Adrenal gland (tissue), 12 donors: Measurements from ENCODE around the gene FBLIM1. TPM values are rescaled to one million over a fixed set of nuclear protein-coding genes. Genes with fewer than 3 reads are reported as not detected.

ENCODE experiments used
- DNase-seq, 7 donors: peaks; one replicate each; pipeline ENCODE4 v3.0.0-alpha.2; 2019 to 2020
- H3K27ac ChIP-seq, 5 donors: fragments of 200-600 bp; sonication (generic) in 4 of 5; 1 replicate in 3 of 5; 2 replicates in 2 of 5; pipeline versions ENCODE4 v1.5.1 to v1.8.0; 2016 to 2020; ENCODE audit warnings: mild to moderate bottlenecking in 1 of 5
- H3K27me3 ChIP-seq: fragments of 200-600 bp; 2 replicates; pipeline ENCODE4 v1.8.0; 2021
- H3K36me3 ChIP-seq, 2 donors: fragments of 200-600 bp; replicated peaks in 1 of 2; 1 replicate in 1 of 2; 2 replicates in 1 of 2; pipeline versions ENCODE4 v1.5.1 to v1.8.0; 2018 to 2022
- H3K4me1 ChIP-seq, 2 donors: fragments of 200-600 bp; replicated peaks in 1 of 2; 1 replicate in 1 of 2; 2 replicates in 1 of 2; pipeline versions ENCODE4 v1.5.1 to v1.8.0; 2018 to 2021
- H3K4me3 ChIP-seq, 4 donors: fragments of 200-600 bp; sonication (generic) in 3 of 4; one replicate each; pipeline ENCODE4 v1.5.1; 2016 to 2018
- H3K9me3 ChIP-seq, 3 donors: fragments of 200-600 bp; sonication (generic) in 1 of 3; replicated peaks in 1 of 3; 1 replicate in 2 of 3; 2 replicates in 1 of 3; pipeline versions ENCODE4 v1.5.1 to v1.8.0; 2016 to 2021
- CTCF ChIP-seq, 6 experiments: fragments of 450-650 bp in 4 of 6; fragments of 200-600 bp in 2 of 6; sonication (generic) in 1 of 6; IDR thresholded peaks; 1 replicate in 5 of 6; 2 replicates in 1 of 6; pipeline versions ENCODE4 v1.5.1 to v1.8.0; 2016 to 2021; ENCODE audit warnings: antibody characterized with exemption in 6 of 6, mild to moderate bottlenecking in 2 of 6, moderate library complexity in 1 of 6
- POLR2A ChIP-seq, 2 donors: fragments of 450-650 bp; IDR thresholded peaks; one replicate each; pipeline ENCODE4 v1.6.1; 2017; ENCODE audit warnings: antibody characterized with exemption in 2 of 2, mild to moderate bottlenecking in 2 of 2, moderate library complexity in 1 of 2
- WGBS, 4 donors: extraction: QIAGEN DNeasy Blood & Tissue Kit in 2 of 4; methylation state at CpG; one replicate each; pipeline versions ENCODE4 v1.1.5 to v1.1.7; 2013 to 2017; 5-methylcytosine and 5-hydroxymethylcytosine counted together
- intact Hi-C, 2 donors: fragments of 100-400 bp; cut with DNase I; formaldehyde crosslinking; loops; one replicate each; pipeline versions ENCODE4 v1.14.1 to v1.15.0; 2022 to 2023
- polyA plus RNA-seq, 3 donors: library from polyadenylated mRNA; stranded (reverse); fragments of 200-250 nt in 2 of 3; fragments of 350-450 nt in 1 of 3; fragmentation: Illumina TruSeq in 1 of 3; extraction: RNeasy Lipid Tissue Mini Kit (QIAGEN cat#74804) in 1 of 3; gene quantifications; one replicate each; pipeline ENCODE4 v1.2.3, GENCODE V29; 2013 to 2014
- total RNA-seq, 9 donors: library from RNA; depleted of rRNA in 4 of 9; stranded (reverse); fragments of >200 nt in 4 of 9; fragments of 120-200 nt in 1 of 9; fragmentation: NEBNext Ultra II Directional in 1 of 9; extraction: Animal tissue kit (Norgen Biotek cat#: 25700) in 1 of 9; gene quantifications; one replicate each; pipeline versions ENCODE4 v1.1.0 to v1.2.4, GENCODE V29; 2013 to 2023
- donor health status: healthy with polysubstance abuse.
- donor health status: Bipolar disorder and iron deficiency.
- donor health status: DM: yes; HTN: yes; CAD: no.
- donor health status: DM: no; HTN: no; CAD: no.
- donor health status: DM: no; HTN: no; CAD: no.
- donor health status: DM: yes; HTN: yes; CAD: no.

FBLIM1 gene
- total and polyA plus RNA-seq, 12 donors = 4.0 to 103 (median 44.4) TPM

GRCh38 chr1:15765495-15766194 lies 7.0 kb downstream of the FBLIM1 start:
- Histone ChIP-seq H3K4me3 (no peak overlapping the region), H3K9me3 (no peaks in the 10 kb centered on the region), H3K36me3 (peaks cover 0 to 32% of the 10 kb centered on the region in 2 donors), H3K27me3 (no peaks in the 10 kb centered on the region), H3K4me1 (peaks cover 0 to 5% of the 10 kb centered on the region in 2 donors), H3K27ac (peak overlapping the region in 1 of 5 donors; percentile 26)
- intact Hi-C loops = no loop called here
- WGBS, 4 donors = 76 to 86% (median 84%) methylated on average over 17 to 20 of the region's 20 CpGs
- no peak for DNase-seq
- no peak for TF ChIP-seq POLR2A (IDR thresholded peaks at IDR 0.05)
- TF ChIP-seq CTCF (IDR thresholded peaks at IDR 0.05) = no peak

GRCh38 chr1:15767941-15768340 lies 9.3 kb downstream of the FBLIM1 start:
- no peaks in the 10 kb centered on the region for H3K4me1 ChIP-seq
- H3K4me3 ChIP-seq = no peak overlapping the region
- H3K36me3 ChIP-seq = peaks cover 0 to 47% of the 10 kb centered on the region in 2 donors
- H3K27me3 ChIP-seq = no peaks in the 10 kb centered on the region
- 81 to 92% (median 88%) methylated on average over 5 of the region's 5 CpGs for WGBS, 4 donors
- DNase-seq = no peak
- no peak overlapping the region for H3K27ac ChIP-seq
- TF ChIP-seq CTCF (IDR thresholded peaks at IDR 0.05) (no peak), POLR2A (IDR thresholded peaks at IDR 0.05) (no peak)
- intact Hi-C loops = no loop called here
- H3K9me3 ChIP-seq = no peaks in the 10 kb centered on the region

GRCh38 chr1:15768388-15768787 lies 9.8 kb downstream of the FBLIM1 start:
- no peak for DNase-seq
- Histone ChIP-seq H3K36me3 (peaks cover 0 to 50% of the 10 kb centered on the region in 2 donors), H3K4me3 (no peak overlapping the region), H3K27ac (no peak overlapping the region), H3K4me1 (no peaks in the 10 kb centered on the region), H3K9me3 (no peaks in the 10 kb centered on the region), H3K27me3 (no peaks in the 10 kb centered on the region)
- no peak for TF ChIP-seq POLR2A (IDR thresholded peaks at IDR 0.05)
- intact Hi-C loops = no loop called here
- WGBS, 4 donors = 86 to 97% (median 96%) methylated on average over 7 of the region's 7 CpGs

GRCh38 chr1:15770313-15770962 lies 11.8 kb downstream of the FBLIM1 start:
- no peaks in the 10 kb centered on the region for H3K4me1 ChIP-seq
- no peak for TF ChIP-seq CTCF (IDR thresholded peaks at IDR 0.05)
- no peak for TF ChIP-seq POLR2A (IDR thresholded peaks at IDR 0.05)
- WGBS, 4 donors = 75 to 94% (median 88%) methylated on average over 7 to 14 of the region's 14 CpGs
- no peak overlapping the region for H3K27ac ChIP-seq
- peaks cover 0 to 54% of the 10 kb centered on the region in 2 donors for H3K36me3 ChIP-seq
- H3K4me3 ChIP-seq = no peak overlapping the region
- H3K27me3 ChIP-seq = no peaks in the 10 kb centered on the region
- no peaks in the 10 kb centered on the region for H3K9me3 ChIP-seq
- no peak for DNase-seq
- intact Hi-C loops = no loop called here
